GM21737 (cell line): ENCODE results near the gene METRNL.
"Not testable (repeated sequence)": the region's sequence is repeated elsewhere in the genome, so short reads cannot be mapped to it uniquely, and the experiment has no call there.

Experiments used
- ATAC-seq: cut with Tn5 transposase; IDR thresholded peaks from one replicate; pipeline ENCODE4 v1.9.1; 2021; ENCODE audit warnings: mild to moderate bottlenecking, moderate library complexity; ENCODE audit not compliant: unreplicated experiment

METRNL gene

DNA sequence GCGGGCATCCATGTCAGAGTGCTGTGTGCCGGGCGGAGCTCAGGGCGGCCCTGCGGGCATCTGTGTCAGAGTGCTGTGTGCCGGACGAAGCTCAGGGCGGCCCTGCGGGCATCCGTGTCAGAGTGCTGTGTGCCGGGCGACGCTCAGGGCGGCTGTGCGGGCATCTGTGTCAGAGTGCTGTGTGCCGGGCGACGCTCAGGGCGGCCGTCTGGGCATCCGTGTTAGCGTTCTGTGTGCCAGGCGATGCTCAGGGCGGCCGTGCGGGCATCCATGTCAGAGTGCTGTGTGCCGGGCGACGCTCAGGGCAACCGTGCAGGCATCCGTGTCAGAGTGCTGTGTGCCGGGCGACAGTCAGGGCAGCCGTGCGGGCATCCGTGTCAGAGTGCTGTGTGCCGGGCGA, 55.0 kb downstream of the METRNL start:
- not testable (repeated sequence) for ATAC-seq

DNA sequence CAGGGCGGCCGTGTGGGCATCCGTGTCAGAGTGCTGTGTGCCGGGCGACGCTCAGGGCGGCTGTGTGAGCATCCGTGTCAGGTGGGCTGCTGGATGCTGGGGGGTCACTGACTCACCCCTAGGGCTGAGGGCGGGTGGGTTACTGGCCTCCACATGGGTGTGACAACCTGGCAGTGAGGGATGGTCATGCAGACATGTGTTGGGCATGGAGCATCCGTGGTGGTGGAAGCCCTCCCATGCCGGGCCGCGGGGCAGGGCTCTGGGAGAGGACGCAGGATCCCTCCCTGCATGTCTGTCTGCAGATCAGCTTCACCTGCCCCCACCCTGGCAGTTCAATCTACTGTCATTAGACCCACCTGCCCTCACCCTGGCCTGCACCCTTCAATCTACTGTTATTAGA, 56.3 kb downstream of the METRNL start:
- no peak for ATAC-seq

DNA sequence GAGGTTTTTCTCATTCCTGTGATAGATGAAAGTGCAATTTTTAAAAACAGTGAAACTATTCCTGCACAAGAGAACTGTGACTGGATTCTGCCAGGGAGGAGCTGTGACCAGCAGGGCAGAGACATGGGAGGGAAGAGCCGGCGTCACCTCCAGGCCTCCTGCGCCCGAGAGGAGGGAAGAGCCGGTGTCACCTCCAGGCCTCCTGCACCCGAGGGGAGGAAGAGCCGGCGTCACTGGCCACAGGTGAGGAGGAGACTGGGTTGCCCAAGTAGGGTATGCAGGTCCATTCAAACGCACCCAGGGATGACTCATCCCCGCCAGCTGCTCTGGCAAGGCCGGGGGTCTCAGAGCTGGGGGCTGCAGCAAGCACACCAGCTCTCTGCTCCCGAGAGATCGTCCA, 56.7 kb downstream of the METRNL start:
- ATAC-seq = no peak

DNA sequence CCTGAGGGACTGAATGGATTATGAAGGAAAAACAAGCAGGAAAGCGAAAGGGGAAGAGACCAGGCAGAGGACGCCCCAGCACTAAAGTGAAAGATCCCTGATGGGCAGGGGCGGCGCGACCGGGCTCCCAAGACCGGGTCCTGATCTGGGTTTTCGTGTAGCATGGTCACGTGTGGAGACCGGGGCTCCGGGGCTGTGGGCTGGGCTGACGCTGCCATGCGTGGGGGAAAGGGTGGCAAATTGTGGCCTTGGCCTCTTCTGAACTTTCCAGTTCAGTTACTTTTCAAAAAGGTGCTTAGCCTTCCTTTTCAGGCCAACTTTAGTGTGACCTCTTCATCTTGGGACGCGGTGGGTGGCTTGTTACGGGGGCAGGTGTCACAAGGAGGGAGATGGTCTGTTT, 57.5 kb downstream of the METRNL start:
- no peak for ATAC-seq

- ATAC-seq = no peak
Observed at GRCh38 chr17:83137523-83137922, 58.1 kb downstream of the METRNL start.

- no peak for ATAC-seq
Observed at GRCh38 chr17:83138820-83139219, 59.4 kb downstream of the METRNL start.

DNA sequence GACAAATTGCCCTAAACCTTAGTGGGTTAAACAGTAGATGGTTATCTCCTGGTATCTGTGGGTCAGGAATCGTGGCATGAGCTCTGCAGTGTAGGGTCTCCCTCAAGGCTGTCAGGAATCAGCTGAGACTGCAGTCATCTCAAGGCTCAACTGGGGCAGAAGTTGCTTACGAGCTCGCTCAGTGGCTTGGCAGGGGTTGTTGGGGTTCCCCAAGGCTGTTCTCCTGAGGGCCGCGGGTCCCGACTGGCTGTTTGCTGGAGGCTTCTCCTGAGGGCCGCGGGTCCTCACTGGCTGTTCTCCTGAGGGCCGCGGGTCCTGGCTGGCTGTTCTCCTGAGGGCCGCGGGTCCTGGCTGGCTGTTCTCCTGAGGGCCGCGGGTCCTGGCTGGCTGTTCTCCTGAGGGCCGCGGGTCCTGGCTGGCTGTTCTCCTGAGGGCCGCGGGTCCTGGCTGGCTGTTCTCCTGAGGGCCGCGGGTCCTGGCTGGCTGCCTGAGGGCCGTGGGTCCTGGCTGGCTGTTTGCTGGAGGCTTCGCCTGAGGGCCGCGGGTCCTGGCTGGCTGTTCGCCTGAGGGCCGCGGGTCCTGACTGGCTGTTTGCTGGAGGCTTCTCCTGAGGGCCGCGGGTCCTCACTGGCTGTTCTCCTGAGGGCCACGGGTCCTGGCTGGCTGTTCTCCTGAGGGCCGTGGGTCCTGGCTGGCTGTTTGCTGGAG, 60.3 kb downstream of the METRNL start:
- not testable (repeated sequence) for ATAC-seq

DNA sequence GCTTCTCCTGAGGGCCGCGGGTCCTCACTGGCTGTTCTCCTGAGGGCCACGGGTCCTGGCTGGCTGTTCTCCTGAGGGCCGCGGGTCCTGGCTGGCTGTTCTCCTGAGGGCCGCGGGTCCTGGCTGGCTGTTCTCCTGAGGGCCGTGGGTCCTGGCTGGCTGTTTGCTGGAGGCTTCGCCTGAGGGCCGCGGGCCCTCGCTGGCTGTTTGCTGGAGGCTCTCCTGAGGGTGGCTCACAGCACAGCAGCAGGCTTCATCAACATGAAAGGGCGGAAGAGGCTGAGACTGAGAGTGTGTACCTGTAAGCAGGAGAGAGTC, 60.8 kb downstream of the METRNL start:
- not testable (repeated sequence) for ATAC-seq

DNA sequence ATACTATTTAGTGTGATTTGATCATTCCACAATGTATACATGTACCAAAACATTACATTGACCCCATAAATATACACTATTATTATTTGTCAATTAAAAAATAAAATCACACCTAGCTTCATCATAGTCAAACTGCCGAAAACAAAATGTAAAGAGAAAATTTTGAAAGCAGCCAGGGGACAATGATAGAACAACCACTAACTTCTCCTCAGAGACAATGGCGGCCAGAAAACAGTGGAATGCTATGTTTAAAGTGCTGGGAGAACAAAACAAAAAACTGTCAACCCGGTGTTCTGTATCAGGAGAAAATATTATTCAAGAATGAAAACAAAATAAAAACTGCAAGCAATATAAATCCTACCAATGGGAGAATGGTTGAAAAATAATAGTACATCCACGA, 63.2 kb downstream of the METRNL start:
- ATAC-seq = no peak

GRCh38 chr17:83143817-83144231, 64.4 kb downstream of the METRNL start:
- ATAC-seq = no peak
